Measurements from ENCODE around the gene RPUSD4. TPM values are rescaled to one million over a fixed set of nuclear protein-coding genes. Genes with fewer than 3 reads are reported as not detected.

Gene RPUSD4
- total and polyA plus RNA-seq, 9 of the 15 experiments (the other 6 are each of a cell fraction or from before 2014, with no cell fraction given) = 27.4 to 56.2 (median 44.6) TPM

DNA sequence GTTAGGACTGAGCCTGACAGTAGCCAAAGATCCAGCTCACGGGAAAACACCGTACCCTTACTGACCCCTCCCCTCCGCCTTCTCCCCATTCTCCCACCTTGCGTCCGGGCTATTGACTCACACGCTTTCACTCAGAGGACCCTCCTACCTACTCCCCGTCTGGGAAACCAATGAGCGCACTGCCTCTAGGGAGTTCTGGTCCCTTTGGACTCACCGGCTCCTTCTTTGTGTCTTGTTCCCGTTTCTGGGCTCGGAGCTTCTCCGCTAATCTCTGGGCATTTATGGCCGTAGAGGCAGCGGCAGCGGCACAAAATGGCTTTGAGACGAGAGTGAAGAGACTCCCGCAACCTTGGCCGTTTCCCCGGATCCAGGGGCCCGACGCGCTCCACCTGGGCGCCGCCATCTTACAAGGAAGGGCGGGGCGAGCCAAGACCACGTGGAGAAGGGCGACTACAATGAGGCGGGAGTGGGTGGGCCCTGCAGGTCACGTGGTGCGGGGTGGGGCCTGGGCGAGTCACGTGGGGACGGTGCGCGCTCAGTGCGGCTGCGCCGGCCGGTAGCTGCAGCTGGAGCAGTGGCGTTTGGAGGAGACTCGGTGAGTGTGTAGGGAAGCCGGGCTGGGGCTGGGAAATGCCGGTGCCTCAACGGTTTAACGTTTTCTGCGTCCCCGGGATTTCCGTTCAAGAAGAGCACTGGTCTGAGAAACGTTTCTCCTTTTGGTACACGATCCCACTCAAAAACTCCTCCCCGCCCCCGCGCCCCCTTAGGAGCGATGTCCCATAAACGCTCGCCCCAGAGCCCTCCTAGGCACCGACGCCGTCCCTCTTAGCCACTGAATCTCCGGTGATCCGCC, at the start of gene RPUSD4, which contains the start of gene FAM118B (continued):
- TF ChIP-seq, protein P1, sequence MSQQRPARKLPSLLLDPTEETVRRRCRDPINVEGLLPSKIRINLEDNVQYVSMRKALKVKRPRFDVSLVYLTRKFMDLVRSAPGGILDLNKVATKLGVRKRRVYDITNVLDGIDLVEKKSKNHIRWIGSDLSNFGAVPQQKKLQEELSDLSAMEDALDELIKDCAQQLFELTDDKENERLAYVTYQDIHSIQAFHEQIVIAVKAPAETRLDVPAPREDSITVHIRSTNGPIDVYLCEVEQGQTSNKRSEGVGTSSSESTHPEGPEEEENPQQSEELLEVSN (IDR thresholded peaks at IDR 0.05; ENCODE audit: borderline replicate concordance in 1 of 2, extremely low read depth in 1 of 2, insufficient read depth in 1 of 2, insufficient read length in 1 of 2, low read depth in 1 of 2, low read length in 1 of 2, poor library complexity in 1 of 2, severe bottlenecking in 1 of 2) = peak; percentile 75 to 78
- TF ChIP-seq, protein P2, sequence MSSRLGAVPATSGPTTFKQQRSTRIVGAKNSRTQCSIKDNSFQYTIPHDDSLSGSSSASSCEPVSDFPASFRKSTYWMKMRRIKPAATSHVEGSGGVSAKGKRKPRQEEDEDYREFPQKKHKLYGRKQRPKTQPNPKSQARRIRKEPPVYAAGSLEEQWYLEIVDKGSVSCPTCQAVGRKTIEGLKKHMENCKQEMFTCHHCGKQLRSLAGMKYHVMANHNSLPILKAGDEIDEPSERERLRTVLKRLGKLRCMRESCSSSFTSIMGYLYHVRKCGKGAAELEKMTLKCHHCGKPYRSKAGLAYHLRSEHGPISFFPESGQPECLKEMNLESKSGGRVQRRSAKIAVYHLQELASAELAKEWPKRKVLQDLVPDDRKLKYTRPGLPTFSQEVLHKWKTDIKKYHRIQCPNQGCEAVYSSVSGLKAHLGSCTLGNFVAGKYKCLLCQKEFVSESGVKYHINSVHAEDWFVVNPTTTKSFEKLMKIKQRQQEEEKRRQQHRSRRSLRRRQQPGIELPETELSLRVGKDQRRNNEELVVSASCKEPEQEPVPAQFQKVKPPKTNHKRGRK (tag; IDR thresholded peaks at IDR 0.05) = no peak
- TF ChIP-seq PHB (CRISPR knock-in tag; IDR thresholded peaks at IDR 0.05) = no peak
- no peak; the same call in 1 of the 2 replicates for TF ChIP-seq ZNF431 (CRISPR knock-in tag; IDR thresholded peaks at IDR 0.05)
- TF ChIP-seq HEY1 (CRISPR knock-in tag; IDR thresholded peaks at IDR 0.05; ENCODE audit: borderline replicate concordance) = no peak
- TF ChIP-seq HDAC3 (IDR thresholded peaks at IDR 0.05; ENCODE audit: borderline replicate concordance, partially characterized antibody) = no peak
- no peak for TF ChIP-seq MYNN (IDR thresholded peaks at IDR 0.05)
- no peak for TF ChIP-seq MYNN (CRISPR knock-in tag; IDR thresholded peaks at IDR 0.05)
- 0 out of 2 replicates have a peak, but pooled peaks have one; percentile 53 for TF ChIP-seq NR2C2 (CRISPR knock-in tag; IDR thresholded peaks at IDR 0.05)
- no peak for TF ChIP-seq NR2C2 (tag; IDR thresholded peaks at IDR 0.05)
- no peak for TF ChIP-seq BRD9 (IDR thresholded peaks at IDR 0.05; ENCODE audit: low read depth, partially characterized antibody)
- TF ChIP-seq DMBX1 (CRISPR knock-in tag; IDR thresholded peaks at IDR 0.05; ENCODE audit: borderline replicate concordance) = no peak
- 0 out of 2 replicates have a peak, but pooled peaks have one; percentile 20 for TF ChIP-seq KLF1 (tag; IDR thresholded peaks at IDR 0.05)
- TF ChIP-seq HDAC2 (IDR thresholded peaks at IDR 0.05) = peak; percentile 96
- no peak for TF ChIP-seq NFIX (CRISPR knock-in tag; IDR thresholded peaks at IDR 0.05; ENCODE audit: low read depth)
- TF ChIP-seq HLTF (IDR thresholded peaks at IDR 0.05) = no peak
- TF ChIP-seq PHF8 (IDR thresholded peaks at IDR 0.05; ENCODE audit: borderline replicate concordance, low read length) = peak; percentile 83; the same call in 1 of the 2 replicates
- TF ChIP-seq, protein P3, sequence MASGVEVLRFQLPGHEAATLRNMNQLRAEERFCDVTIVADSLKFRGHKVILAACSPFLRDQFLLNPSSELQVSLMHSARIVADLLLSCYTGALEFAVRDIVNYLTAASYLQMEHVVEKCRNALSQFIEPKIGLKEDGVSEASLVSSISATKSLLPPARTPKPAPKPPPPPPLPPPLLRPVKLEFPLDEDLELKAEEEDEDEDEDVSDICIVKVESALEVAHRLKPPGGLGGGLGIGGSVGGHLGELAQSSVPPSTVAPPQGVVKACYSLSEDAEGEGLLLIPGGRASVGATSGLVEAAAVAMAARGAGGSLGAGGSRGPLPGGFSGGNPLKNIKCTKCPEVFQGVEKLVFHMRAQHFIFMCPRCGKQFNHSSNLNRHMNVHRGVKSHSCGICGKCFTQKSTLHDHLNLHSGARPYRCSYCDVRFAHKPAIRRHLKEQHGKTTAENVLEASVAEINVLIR (CRISPR knock-in tag; IDR thresholded peaks at IDR 0.05) = no peak
- no peak for TF ChIP-seq BMI1 (IDR thresholded peaks at IDR 0.05; ENCODE audit: low read length)
- TF ChIP-seq, protein P4, sequence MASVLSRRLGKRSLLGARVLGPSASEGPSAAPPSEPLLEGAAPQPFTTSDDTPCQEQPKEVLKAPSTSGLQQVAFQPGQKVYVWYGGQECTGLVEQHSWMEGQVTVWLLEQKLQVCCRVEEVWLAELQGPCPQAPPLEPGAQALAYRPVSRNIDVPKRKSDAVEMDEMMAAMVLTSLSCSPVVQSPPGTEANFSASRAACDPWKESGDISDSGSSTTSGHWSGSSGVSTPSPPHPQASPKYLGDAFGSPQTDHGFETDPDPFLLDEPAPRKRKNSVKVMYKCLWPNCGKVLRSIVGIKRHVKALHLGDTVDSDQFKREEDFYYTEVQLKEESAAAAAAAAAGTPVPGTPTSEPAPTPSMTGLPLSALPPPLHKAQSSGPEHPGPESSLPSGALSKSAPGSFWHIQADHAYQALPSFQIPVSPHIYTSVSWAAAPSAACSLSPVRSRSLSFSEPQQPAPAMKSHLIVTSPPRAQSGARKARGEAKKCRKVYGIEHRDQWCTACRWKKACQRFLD (CRISPR knock-in tag; IDR thresholded peaks at IDR 0.05) = peak; percentile 67; the same call in 1 of the 2 replicates
- TF ChIP-seq ZNF12 (CRISPR knock-in tag; IDR thresholded peaks at IDR 0.05) = no peak
- TF ChIP-seq MCM3 (IDR thresholded peaks at IDR 0.05) = no peak

All from K562 (cell line).